ENCODE results near the gene FICD.

- TF ChIP-seq EP300 (IDR thresholded peaks at IDR 0.05) (no peak), POLR2A (IDR thresholded peaks at IDR 0.05) (no peak)
Observed at GRCh38 chr12:108538146-108538545, 23.1 kb downstream of the FICD start.
